NCI-H446 treated with DMSO at 0.1 percent for 48 hours (cell line): ENCODE results near the gene PPP1R18.
"Not testable (repeated sequence)": the region's sequence is repeated elsewhere in the genome, so short reads cannot be mapped to it uniquely, and the experiment has no call there.

Source experiments
- DNase-seq: peaks from one replicate; lab custom pipeline; 2025; lab: John Stamatoyannopoulos, UW

The PPP1R18 gene

DNA sequence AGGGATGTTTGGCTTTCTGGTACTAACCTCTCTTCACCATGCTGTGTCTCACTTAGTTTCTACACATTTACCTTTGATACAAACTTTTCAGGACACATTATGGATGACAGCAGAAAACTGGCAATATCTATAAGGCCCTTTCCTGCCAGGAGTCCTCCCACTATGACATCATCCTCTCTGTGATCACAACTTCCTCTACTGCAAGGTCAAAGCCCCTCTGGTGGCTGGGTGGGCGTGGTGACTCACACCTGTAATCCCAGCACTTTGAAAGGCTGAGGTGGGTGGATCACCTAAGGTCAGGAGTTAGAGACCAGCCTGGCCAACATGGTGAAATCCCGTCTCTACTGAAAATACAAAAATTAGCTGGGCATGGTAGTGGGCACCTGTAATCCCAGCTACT lies 20.1 kb downstream of the PPP1R18 start:
- DNase-seq, result not testable (repeated sequence)

GRCh38 chr6:30664994-30665767 lies 21.3 kb downstream of the PPP1R18 start:
- no peak for DNase-seq

DNA sequence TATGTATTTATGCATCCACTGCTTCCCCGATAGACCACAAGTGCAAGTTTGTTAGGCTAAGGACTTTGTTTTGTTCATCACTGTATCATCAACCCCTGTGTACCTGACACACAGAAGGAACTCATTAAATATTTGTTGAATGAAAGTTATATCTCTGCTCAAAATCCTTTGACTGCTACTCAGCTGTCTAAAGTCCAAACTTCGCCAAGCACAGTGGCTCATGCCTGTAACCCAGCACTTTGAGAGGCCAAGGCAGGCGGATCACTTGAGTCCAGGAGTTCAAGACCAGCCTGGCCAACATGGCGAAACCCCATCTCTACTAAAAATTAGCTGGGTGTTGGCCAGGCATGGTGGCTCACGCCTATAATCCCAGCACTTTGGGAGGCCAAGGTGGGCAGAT lies 28.5 kb downstream of the PPP1R18 start:
- not testable (repeated sequence) for DNase-seq

DNA sequence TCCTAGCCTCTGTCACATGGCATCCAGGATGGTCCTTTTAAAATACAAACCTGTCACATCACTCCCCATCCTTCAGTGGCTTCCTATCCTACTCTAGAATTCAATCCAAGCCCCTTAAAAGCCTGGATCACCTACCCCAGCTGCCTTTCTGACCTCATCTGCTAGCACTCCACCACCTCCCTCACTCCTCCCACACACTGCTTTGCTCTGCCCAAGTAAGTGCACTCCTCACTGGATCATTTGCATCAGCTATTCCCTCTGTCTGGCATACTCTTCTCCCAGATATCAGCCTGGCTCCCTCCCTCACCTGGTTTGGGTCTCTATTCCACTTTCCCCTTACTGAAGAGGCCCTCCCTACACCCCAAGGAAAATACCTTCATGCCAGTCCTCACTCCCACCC lies 29.0 kb downstream of the PPP1R18 start:
- no peak for DNase-seq

DNA sequence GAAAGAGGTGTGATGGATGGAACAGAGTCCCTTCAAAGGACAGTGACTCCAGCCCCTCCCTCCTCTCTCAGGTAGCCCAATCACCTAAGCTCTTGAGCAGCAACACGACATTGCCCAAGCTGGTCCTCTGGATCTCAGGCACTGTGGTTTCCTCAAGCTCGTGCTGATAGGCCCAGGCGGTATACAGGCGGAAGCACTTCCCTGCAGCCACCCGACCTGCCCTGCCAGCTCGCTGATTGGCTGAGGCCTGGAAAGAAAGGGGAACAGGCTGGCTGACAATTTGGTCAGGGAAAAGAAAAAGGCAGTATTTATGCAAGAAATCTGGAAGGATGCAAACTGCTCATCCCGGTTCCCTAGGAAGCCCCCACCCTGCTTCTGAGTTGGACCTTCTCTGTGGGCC lies 29.9 kb downstream of the PPP1R18 start:
- no peak for DNase-seq

DNA sequence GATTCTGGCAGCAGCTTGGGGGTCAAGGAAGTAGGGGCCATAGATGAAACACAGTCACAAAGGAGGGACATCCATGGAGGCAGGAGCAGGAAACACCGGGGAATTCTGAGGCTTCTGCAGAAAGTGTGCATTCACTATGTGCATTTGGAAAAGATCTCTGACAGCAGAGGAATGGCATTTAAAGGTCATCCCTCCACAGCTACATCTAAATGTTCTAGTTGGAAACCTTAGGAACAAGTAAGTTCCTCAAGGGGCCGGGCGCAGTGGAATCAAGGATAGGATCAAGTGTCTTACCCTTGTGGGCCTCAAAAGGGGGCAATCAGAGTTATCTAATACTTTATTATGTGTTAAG lies 30.7 kb downstream of the PPP1R18 start:
- no peak for DNase-seq

DNA sequence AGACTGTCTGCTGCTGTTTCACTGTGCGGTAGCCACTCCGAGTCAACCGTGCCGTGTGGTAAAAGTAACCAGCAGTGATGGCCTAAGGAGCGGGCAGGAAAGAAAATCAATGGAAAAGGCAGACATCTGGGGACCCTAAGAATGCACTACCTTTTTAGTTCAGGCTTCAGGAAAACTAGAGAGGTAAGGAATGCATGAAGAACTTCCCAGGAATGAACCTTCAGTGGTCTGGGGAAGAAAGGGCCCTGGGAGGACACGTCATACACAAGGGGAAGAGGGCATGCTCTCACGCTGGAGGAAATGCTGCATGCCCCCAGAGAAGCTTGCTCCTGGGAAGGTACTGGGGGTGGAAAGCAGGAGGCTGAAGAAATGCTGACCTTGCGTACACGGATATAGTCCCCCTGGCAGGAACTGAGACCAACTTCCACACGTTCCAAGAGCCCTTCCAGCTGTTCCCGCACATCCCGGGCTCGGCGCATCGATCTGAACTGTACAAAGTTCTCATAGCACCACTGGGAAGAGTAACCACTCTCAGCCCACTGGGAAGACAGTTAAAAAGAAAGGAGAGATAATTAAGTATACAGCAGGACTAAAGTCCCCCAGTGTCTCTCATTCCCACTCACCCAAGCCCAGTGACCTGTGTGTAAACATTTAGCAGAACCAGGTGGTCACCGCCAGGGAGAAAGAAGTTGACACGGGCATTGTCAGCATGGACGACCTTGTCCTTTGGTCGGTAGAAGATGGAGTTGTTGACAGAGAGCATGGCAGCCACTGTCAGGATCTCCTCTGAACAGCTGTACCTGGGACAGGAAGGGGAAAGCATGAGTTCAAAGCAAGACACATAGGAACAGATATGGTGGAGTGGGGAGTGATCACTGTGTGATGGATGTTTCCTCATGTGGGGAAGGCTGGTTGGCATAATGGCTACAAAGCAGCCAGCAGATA lies 31.4 kb downstream of the PPP1R18 start:
- no peak for DNase-seq

GRCh38 chr6:30651143-30651542 lies 35.3 kb downstream of the PPP1R18 start:
- no peak for DNase-seq

DNA sequence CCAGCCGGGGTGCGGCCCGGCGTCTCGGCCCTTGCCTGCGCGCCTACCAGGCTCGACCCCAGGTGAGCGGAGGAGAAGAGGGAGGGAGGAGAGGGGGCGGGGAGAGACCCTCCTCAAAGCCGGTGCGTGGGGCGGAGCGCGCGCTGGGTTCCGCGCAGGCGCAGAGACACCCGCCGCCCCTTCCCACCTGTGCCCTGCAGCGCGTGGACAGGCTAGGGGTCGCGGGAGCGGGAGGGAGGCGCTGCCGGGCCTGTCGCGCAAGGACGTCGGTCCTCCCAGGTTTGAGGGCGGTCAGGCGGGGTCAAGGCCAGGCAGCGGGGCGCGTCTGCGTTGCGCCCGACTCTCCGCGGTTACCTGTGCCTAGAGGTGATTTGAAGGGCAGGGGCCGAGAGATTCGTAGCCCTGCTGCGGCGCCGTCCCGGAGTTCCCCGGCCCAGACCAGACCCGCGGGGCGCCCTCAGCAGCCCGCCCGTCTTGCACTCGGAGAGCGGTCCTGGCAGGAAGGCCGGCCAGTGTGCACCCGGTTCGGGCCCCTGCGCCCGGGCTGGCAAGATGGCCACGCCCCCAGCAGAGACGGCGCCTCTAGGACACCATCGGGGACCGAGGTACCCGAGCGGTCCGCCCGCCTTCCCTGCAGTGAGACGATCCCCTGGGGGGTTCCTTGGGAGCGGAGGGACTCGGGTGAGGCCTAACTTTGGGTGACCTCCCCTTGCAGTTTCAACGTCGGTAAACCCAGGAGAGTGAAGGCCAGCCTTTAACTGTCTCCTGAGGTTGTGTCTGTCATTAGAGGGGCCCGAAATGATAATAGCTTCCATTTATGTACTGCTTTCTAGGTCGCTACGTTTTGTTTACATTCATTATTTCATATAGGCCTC lies 39.0 kb downstream of the PPP1R18 start:
- DNase-seq, result peak; percentile 6

DNA sequence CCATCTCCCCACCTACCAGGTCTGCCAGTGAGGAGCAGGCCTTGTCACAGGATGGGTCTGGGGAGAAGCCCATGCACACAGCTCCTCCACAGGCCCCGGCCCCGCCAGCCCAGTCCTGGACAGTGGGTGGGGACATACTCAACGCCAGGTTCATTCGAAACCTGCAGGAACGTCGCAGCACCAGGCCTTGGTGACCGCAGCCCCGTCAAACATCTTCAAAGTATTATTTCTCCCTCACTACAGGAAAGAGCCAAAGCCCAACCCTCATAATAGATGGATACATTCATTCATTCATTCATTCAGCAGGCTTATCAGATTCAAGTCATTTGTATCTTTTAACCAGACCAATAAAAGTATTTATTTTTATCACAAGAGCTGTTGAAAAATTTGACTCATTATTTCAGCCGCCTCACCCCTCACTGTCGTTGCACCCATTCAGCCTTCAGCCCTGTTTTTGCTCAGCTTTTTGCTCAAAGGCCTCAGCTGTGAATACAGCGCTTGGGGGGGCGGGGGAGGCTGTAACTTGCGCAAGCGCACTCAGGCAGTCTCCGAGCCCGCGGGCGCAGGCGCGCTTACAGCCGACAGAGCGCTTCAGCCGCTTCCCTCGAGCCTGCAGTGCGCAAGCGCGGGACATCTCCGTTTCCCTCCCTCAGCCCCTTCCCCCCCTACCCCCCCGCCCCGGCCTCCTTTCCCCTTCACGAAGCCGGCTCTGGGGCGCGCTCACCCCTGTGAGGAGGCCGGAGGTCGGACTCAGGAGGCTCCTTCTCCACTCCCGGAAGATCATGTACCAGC lies 39.8 kb downstream of the PPP1R18 start, which contains the start of gene C6orf136:
Gene C6orf136, plus strand, starts transcription at position 684 of the 792 bp plus-strand sequence. Its CDS starts 99 bp downstream, at position 783.
- DNase-seq, result peak; percentile 85

- no peak for DNase-seq
These were observed 40.5 kb downstream of the PPP1R18 start for GRCh38 chr6:30645989-30646388.

DNA sequence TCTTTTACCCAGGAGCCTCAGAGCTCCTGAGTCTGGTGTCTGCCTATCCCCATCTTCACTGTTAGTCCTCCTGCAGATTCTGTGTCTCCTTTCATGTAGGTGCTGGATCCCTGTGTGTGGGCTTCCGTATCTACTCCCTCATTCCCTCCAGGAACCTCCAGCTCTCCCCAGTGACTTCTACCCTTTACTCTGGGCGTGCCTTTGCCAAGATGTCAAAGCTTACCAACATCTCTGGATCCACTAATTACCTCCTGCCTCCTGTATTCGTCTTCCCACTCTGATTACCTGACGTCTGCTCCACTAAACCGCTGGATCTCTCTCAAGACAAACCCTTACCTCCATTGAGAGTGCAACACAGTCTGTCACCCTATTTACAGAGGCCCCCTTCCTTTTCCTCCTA lies 41.7 kb downstream of the PPP1R18 start:
- no peak for DNase-seq

GRCh38 chr6:30643656-30644055 lies 42.8 kb downstream of the PPP1R18 start:
- no peak for DNase-seq

DNA sequence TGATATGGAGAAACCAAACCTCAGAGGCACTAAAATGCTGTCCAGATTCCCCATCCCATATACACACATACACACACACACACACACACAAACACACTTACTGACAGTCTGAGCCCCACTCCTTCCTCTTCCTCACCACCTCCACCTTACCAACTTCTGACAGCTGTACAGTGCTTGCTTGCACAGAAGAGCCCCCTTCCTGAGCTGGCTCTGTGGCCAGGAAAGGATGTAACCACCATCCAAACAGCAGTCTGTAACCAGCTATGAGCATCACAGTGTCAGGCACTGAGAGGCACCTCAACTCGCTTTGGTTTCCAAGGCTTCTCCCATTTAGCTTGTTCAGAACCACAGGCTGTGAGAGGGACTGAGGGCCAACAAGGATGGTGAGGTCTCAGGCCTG lies 45.4 kb downstream of the PPP1R18 start:
- no peak for DNase-seq

- DNase-seq, result no peak
These were observed 46.0 kb downstream of the PPP1R18 start for GRCh38 chr6:30640481-30640880.

GRCh38 chr6:30635834-30636233 lies 50.6 kb downstream of the PPP1R18 start:
- no peak for DNase-seq

DNA sequence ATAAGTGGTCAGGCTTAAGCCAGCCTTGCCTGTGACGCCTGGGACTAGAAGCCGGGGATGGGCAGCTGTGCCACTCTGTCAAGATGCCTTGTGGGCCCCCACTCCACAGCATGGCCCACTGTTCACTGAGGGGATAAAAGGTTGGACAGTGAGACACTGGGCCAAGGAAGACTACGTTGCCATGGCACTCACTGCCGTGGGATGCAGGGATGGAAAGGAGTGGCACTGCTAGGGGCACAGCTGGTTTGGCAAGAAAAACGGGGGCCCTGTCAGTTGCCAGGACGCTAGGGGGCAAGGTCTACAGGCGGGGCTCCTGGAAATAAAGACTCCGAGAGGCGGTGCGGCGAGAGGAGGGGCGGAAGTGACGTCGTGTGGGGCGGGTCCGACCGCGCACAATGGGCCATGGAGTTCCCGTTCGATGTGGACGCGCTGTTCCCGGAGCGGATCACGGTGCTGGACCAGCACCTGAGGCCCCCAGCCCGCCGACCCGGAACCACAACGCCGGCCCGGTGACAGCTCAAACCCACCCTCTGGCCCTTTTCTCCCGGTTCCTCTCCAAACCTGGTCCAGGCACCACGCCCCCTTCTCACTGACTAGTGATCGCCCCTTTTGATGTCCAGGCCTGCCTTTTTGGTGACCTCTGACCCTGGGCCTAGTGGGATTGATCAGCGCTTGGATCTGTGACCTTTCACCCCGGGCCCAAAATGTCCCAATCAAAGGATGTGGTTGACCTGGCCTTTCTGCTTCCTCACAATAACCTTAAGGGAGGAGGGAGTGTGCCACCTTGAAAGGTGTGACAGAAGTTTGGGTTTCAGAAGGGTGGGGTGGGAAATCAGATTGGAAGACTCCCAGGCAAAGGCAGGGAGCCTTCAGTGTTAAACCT lies 59.7 kb downstream of the PPP1R18 start, which contains the start of gene ATAT1:
Gene ATAT1, plus strand, starts transcription at position 391 of the 883 bp plus-strand sequence.
- DNase-seq, result peak; percentile 71
